Activated T-cell treated with anti-CD3 and anti-CD28 coated beads for 24 hours (primary cell): ENCODE results near the gene SRP68.
"Not testable (repeated sequence)": the region's sequence is repeated elsewhere in the genome, so short reads cannot be mapped to it uniquely, and the experiment has no call there.

Source experiments
- DNase-seq: peaks from one replicate; pipeline ENCODE4 v3.0.0-alpha.2; 2020; ENCODE audit warnings: low read depth

Gene SRP68

GRCh38 chr17:76076765-76077583 is 4.7 kb upstream of the SRP68 start:
- DNase-seq = no peak

GRCh38 chr17:76076146-76076764 is 3.9 kb upstream of the SRP68 start:
- DNase-seq = no peak

GRCh38 chr17:76075364-76076145 is 3.2 kb upstream of the SRP68 start:
- DNase-seq = no peak

- DNase-seq = no peak
These were observed 2.4 kb upstream of the SRP68 start, which contains the start of gene GALR2 for GRCh38 chr17:76074390-76075363. GALR2 (plus strand) TSS chr17:76074781; CDS start chr17:76074884, 103 bp downstream.

- DNase-seq = no peak
These were observed 678 bp downstream of the SRP68 start for GRCh38 chr17:76071531-76072147.

GRCh38 chr17:76065775-76066174 is 6.5 kb downstream of the SRP68 start:
- no peak for DNase-seq

- DNase-seq = no peak
These were observed 8.3 kb downstream of the SRP68 start for GRCh38 chr17:76063875-76064546.

- DNase-seq = not testable (repeated sequence)
These were observed 14.1 kb downstream of the SRP68 start for GRCh38 chr17:76058264-76058663.

GRCh38 chr17:76056882-76057281 is 15.4 kb downstream of the SRP68 start:
- DNase-seq = no peak

GRCh38 chr17:76054112-76054476 is 18.2 kb downstream of the SRP68 start:
- DNase-seq = no peak

- no peak for DNase-seq
These were observed 18.8 kb downstream of the SRP68 start for GRCh38 chr17:76053246-76054111.

GRCh38 chr17:76051561-76051960 is 20.8 kb downstream of the SRP68 start:
- no peak for DNase-seq

- no peak for DNase-seq
These were observed 21.5 kb downstream of the SRP68 start for GRCh38 chr17:76050538-76051467.

- no peak for DNase-seq
These were observed 22.3 kb downstream of the SRP68 start for GRCh38 chr17:76049836-76050537.

GRCh38 chr17:76049239-76049638 is 23.1 kb downstream of the SRP68 start:
- no peak for DNase-seq

- no peak for DNase-seq
These were observed 23.6 kb downstream of the SRP68 start for GRCh38 chr17:76048711-76049110.

GRCh38 chr17:76048025-76048605 is 24.2 kb downstream of the SRP68 start:
- no peak for DNase-seq
